ENCODE results near the gene HDAC11.
A peak's percentile ranks its signal among the peaks of the same experiment; 100 is the strongest.
"Not testable (repeated sequence)": the region's sequence is repeated elsewhere in the genome, so short reads cannot be mapped to it uniquely, and the experiment has no call there.

The HDAC11 gene

DNA sequence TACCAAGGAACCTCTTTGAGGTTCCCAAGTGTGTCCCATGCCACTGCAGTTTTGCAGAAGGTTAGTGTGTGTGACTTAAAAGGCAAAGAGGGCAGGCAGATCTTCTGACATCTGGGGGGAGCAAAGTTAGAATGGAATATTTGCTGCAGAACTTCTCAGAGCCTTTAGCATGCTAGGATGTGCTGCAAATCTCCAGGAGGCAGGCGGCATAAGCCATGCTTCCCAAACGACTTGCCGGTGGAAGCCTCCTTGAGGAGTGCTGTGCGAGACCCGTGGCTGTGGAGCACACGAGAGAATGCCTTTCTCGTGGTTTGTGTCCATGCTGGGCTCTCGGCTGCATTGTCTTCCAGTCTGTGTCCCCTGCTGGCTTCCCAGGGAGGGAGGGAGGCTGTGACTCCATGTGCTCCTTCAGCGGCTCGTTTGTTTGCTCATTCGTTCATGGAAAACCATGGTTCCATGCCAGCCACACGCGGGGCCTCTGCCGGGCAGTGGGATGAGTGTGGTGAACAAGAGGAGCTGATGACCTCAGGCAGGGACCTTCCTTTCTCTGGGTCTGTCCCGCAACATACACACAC is 13.8 kb downstream of the HDAC11 start:
- DNase-seq, result no peak

DNA sequence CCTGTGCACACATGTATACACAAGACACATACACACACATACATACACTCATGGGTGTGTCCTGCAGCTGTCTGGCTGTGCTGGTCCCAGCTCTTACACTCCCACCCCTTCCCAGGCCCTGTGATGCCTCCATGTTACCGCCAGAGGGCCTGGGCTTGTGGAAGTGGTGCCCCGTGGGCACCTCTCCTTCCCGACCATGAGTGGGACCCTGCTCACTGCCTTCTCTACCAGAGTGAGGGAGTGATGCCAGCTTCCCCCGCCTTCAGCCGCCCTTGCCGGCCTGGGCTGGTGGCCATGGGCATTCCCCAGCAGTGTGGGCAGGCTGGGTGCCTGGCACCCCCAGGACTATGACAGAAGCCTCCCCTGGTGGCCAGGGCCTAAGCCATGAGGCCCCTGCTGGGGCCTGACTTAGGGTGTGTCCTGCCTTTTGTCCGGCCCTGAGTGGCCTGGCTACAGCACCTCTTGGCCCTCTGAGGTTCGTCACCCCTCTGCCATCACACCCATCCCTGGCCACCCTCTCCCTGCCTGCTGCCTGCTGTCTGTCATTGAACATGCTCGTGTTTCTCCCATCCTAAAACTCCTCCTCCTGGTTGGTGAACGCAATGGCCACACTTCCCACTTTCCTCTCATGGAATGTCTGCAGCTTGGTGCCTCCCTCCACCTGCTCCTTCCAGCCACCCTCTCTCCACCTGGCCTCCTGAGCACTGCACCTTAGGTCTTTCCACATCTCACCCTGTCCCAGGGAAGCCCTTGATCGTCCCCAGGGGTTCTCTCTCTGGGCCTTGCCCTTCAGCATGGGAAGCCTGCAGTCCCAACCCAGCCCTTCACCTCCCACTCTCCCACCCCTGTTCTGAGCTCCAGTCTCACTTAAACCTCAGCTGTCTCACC is 14.6 kb downstream of the HDAC11 start:
- DNase-seq, result no peak

DNA sequence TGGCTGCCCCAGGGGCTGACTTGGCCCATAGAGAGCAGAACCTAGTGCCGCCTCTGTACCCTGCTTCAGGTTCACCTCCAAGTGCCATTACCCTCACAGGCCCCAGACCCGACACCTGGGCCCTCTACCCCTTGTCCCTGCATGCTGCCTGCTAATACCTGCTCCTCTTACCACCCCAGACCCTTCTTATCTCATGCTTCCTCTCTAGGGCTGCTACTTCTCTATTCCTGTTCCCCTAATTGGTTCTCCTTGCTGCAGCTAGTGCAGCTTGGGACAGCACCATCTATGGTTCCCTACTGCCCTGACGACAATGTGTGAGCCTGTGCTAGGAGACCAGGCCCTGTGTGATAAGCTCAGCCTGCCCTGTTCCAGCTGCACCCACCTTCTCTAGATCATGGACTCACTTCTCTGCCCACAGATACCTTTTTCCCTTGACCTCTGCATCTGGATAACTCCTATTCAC is 15.3 kb downstream of the HDAC11 start:
- DNase-seq, result no peak

DNA sequence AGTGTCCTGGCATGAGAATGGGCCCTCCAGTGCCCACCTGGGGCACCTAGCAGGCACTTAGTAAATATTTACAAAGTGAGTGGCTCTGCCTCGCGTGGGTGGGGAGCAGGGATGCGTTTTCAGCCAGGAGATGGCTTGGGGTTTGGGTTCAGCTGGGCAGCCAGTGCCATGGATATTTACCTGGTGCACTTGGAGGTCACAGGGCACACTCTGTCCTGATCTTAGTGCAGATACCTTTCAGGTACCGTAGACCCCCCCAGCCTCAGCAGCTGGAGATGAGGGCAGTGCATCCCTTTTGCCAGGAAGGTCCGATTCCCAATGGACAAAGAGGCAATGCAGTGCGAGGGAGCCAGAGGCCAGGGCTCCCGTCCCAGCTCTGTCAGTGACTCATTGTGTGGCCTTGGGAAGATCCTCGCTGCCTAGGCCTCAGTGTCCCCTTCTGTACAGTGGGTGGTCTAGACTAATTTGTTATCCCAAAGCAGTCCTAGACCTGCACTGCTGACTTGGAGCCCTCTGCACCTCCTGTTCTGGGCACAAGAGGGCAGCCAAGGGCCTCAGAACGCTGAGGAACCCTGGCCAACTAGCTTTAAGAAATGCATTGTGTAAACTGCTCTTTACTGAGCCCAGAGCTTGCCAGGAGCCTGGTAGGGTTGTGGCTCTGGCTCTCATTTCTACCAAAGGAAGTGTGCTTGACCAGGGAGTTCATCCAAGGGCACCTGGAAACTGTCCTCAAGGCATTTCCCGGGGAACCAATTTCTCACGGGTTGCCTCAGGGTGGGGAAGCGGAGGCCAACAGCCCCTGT is 16.0 kb downstream of the HDAC11 start:
- peak; percentile 73 for DNase-seq

DNA sequence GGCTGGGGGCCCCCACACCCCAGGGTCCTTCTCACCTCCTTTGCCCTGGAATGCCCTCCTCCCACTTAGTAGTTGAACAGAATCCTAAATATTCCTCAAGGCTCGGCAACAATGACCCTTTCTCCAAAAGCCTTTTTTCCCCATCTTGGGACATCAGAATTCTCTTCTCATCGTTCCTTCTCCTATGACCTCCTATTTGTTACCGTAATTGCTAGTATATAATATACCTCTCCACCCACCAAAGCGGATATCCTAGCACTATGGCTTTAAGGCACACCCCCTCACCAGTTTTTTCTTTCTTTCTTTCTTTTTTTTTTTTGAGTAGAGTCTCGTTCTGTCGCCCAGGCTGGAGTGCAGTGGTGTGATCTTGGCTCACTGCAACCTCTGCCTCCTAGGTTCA is 16.8 kb downstream of the HDAC11 start:
- no peak for DNase-seq

DNA sequence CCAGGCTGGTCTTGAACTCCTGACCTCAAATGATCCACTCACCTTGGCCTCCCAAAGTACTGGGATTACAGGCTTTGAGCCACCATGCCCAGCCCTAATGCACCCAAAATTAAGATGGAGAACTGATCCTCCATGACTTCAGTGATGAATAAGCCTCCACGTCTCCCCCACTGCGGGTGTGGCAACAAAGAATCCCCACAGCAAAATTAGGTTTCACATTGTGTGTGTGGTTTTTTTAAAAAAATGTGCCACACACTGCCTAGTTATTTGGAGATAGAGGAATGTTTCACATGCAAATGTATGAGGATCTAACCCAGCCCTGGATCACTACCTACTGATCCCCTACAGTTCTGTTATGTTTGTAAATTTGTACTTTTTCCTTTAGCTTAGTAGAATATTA is 17.3 kb downstream of the HDAC11 start:
- no peak for DNase-seq

DNA sequence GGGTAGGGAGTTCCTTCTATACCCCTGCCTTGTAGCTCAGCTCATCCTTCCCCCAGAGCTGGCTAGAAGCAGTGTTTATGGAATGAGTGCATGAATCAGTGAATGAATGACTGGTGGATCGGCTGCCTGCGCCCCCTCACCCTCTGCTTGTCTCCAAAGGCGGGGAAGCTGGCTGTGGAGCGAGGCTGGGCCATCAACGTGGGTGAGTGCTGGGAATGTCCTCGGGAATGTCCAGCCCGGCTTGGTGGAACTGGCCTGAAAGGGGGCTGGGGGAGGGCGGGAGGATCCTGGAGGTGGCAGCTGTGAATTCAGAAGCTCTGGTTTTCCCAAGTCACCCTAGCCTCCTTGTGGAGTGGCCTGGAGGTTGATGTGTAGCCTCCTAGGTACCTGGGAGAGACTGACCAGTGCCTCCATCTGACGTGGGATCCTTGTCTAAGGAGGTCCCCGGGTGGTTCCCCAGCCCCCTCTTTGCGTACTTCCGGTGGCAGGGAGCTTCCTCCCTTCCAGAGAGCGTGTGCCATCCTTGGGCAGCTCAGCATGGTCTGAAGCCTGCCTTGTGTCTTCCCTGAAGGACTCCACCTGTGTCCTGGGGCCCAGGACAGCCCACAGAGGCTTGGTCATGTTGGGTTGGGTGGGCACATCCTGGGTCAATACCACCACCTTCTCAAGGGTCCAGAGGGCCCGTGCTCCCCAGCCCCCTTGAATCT is 18.4 kb downstream of the HDAC11 start:
- no peak for DNase-seq

DNA sequence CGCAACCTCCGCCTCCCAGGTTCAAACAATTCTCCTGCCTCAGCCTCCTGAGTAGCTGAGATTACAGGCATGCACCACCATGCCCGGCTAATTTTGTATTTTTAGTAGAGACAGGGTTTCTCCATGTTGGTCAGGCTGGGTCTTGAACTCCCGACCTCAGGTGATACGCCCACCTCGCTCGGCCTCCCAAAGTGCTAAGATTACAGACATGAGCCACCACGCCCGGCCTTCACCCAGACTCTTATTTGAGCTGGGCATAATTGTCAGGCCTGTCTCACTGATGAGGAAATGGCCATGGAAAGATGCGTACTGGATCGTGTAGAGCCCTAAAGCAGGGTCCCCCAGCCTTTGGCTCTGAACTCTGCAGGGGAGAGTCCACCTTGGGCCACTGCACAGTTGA is 19.1 kb downstream of the HDAC11 start:
- not testable (repeated sequence) for DNase-seq

DNA sequence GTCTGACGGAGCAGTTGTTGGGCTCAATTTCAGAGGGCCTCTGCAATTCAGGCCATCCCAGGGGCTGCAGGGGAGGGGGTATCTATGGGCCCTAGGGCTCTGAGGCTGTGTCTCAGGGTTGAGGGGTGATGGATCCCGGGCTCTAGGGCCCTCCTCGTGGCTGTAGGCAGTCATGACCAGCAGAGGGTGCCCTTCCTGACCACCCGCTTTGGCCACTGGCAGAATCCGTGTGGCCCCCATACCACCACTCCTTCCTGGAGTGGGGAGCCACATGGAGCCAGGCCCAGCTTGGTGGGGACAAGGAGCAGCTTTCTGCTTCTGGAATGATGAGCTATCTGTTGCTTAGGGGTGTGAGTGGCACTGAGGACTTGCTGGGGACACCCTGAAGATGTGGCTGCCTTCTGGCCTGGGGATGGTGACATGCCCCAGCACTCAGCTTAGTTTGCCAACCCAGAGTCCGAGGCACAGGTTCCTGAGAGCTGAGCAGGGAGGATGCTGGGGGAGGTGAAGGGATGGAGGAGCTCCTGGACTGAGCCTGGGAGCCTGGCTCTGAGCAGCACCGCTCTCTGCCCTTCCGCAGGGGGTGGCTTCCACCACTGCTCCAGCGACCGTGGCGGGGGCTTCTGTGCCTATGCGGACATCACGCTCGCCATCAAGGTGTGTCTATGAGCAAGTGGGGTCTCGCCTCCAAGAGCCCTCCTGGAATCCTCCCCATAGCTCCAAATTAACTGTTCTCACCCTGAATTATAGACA is 20.2 kb downstream of the HDAC11 start:
- DNase-seq, result no peak

DNA sequence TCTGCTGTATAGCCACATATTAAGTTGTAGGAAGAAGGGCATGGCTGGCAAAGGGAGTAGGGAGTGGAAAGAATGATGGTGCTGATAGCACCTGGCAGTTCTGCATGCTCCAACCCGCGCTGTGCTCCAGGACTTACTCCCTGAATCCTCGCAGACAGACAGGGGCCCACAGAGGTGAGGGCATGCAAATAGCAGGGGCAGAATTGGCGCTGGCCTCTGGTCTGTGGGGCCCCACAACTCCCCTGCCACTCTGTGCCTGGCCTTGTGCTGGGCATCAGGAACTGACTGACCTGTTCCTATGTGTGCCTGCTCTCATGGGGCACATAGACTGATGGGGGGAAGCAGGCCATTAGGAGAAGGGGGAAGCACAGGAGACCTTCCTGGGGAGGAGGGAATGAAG is 20.9 kb downstream of the HDAC11 start:
- DNase-seq, result no peak

DNA sequence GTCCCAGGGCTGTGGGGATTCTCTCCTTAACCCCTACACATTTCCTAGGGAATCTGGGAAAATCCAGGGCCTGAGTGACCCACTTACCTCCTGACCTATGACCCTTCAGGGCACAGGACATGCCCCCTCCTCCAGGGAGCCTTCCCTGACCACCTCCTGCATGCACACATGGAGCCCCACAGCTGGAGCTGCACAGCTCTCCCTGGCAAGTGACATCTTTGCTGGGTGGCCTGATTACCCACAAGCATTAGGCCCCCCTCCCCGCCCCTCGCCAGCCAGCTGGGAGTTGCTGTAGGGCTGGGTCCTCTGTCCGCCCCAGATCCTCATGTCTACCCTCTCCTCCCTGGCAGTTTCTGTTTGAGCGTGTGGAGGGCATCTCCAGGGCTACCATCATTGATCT is 21.4 kb downstream of the HDAC11 start:
- no peak for DNase-seq

DNA sequence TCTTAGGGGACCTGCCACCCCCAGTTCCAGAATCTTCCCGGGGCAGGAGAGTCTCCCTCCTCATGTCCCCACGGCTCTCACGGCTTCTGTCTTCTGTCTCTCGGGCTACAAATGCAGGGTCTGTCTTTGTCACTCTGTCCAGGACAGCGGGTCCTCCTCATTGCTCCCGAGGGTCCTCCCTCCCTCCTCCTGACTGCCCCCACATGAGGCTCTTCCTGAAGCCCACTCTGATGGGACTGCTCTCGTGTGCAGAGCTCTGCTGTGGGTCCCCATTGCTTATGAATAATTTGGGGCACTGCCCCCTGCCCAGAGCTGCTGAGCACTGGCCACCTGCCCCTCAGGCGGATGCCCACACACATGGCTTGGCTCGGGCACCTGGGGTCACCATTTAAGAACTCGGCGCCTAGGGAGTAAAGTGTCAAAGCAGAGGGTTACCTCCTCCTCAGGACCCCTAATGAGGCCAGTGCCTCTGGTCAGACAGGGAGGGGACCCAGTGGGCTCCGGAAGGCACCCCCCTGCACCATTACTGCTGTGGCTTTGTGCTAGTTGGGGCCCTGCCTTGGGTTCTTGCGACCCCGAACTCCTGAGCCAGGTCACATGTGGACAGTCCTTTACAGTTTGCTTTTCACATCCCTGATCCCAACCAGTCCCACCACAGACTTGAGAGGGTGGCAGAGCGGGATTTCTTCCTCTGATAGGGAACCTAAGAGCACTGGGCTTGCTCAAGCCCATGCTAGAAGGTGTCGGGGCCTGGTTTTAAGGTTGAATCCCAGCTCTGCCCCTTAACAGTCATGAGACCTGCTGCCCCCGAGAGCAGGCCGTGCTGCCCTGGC is 22.1 kb downstream of the HDAC11 start:
- DNase-seq, result no peak

DNA sequence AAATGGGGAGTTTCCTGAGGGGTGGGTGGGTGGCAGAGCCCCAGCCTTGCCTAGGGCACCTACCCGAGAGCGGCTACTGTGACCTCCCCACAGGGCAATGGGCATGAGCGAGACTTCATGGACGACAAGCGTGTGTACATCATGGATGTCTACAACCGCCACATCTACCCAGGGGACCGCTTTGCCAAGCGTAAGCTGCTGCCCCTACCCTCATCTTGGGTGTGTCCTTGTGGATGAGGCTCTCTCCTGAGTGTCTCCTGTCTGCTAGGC is 22.6 kb downstream of the HDAC11 start:
- DNase-seq, result no peak

DNA sequence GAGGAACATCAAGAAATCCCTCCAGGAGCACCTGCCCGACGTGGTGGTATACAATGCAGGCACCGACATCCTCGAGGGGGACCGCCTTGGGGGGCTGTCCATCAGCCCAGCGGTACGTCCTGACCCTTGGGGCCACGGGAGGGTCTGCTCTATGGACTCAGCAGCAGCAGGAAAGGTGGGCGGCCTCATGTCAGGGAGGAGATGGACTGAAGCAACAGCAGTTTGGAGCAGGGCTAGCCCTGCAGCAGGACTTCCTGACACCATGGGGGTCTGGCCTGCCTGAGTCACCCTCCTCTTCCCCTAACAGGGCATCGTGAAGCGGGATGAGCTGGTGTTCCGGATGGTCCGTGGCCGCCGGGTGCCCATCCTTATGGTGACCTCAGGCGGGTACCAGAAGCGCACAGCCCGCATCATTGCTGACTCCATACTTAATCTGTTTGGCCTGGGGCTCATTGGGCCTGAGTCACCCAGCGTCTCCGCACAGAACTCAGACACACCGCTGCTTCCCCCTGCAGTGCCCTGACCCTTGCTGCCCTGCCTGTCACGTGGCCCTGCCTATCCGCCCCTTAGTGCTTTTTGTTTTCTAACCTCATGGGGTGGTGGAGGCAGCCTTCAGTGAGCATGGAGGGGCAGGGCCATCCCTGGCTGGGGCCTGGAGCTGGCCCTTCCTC is 24.2 kb downstream of the HDAC11 start:
- no peak for DNase-seq

DNA sequence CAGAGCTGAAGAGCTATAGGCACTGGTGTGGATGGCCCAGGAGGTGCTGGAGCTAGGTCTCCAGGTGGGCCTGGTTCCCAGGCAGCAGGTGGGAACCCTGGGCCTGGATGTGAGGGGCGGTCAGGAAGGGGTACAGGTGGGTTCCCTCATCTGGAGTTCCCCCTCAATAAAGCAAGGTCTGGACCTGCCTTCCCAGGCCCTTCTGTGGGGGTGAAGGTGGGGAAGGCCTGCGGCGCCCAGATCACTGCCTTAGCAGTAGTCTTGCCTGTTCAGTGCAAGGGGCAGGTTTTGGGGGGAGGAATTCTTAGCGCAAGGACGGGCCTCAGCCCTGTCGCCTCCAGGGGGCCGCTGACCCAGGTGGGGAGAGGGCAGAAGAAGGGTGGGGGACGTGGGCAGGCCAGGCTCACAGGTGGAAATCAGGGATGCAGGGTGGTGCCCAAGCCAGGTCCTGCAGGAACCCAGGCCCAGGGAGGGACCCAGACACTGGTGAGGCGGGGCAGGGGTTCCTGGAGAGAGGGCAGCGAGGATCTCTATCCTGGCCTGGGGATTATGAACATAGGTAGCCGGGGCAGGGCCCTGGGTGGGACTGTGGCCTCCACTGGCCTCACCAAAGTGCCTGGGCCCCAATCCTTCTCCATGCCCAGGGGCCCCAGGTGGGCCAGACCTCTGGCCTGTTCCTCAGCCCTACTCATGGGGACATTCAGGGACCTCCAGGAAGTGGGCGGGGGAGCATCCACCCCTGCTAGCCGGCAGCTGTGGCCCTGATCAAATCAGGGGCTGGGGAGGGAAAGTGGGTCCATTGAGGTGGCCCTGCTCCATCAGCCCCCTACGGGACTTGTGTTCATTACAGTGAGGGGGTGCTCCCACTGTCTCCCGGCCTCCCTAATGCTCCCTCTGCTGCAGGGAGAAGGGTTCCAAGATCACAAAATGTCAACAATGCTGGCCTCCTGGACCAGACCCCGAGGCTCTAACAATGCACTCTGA is 25.3 kb downstream of the HDAC11 start:
- no peak for DNase-seq

DNA sequence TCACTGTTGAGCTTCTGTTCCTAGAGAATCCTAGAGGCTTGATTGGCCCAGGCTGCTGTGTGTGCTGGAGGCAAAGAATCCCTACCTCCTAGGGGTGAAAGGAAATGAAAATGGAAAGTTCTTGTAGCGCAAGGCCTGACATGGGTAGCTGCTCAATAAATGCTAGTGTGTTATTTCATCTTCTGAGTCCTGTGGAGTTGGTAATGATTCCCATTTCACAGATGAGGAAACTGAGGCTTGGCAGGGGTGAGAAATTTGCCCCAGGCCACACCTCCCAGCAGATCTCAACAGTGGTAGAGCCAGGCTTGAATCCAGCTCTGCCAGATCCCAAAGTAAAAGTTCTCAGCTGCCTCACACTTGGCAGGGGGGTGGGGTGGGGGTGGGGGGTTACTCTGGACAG is 26.1 kb downstream of the HDAC11 start:
- DNase-seq, result no peak

DNA sequence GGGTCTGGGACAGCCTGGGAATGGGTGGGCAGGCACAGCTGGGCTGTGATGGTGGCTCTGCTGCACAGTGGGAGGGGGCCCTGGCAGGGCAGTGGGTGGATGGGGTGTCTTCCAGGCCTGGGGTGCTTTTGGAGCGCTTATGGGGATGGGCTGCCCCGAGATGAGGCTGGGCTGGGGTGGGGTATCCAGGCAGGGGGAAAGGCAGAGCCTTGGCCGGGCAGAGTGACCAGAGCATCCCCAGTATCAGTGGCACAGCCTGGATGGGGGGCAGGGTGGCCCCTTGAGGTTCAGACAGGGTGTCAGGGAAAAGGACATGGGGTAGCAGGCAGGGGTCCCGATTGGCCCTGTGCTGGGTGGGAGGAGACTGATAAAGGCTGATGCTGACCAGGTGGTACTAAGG is 26.6 kb downstream of the HDAC11 start:
- DNase-seq, result no peak

DNA sequence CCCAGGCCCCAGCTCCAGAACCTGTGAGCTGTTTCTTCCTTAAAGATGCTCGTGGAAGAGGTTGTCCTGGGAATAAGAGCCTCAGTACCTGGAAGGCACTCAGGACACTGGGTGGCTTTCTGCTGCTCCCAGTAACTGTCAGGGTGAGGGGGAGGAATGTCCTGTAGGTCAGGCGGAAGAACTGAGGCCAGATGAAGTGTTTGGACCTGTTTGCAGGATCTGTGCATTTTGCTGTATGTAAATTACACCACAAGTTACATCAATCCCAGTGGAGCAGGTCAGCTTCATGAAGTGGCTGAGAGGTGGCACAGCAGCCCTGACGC is 27.1 kb downstream of the HDAC11 start:
- DNase-seq, result no peak

DNA sequence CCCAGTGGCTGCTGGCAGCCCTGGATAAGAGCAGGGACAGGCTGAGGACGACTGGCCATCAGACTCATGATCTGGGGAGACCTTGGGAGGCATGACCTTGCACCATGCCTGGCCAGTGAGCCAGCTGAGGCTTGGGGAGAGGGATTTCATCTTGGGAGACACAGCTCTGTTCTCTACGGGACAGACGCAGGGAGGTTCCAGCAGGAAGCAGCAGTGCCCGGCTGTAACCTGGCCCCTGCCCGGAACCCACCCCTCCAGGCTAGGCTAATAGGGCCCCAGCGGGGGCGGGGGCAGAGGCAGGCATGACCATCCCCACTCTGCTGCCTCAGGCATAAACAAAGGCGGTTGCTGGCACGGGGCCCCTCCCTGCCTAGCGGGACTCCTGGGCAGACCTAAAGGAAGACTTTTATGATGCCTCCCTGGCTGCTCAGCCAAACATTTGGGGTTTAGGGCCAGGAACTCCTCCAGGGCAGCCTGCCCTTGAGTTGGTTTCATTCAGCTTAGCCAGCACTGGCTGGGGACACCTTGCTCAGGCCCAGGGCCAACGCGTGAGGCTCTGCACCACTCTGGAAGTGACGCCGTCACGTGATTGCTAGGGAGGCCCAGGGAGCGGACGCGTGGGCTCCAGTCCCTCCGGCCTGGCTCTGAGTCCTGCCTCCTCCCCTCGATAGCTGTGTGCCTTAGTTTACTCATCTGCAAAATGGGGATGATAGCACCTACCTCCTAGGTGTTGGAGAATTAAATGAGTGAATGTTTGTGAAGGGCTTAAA is 27.6 kb downstream of the HDAC11 start:
- peak; percentile 10 for DNase-seq

Data from NCI-H2029 (cell line).